K562 (cell line): ENCODE measurements around the gene HDAC9.

ENCODE experiments used
- E2F5 ChIP-seq: sonication (generic); formaldehyde crosslinking; IDR thresholded peaks from 2 replicates; pipeline ENCODE4 v1.8.0; 2022; ENCODE audit warnings: mild to moderate bottlenecking, missing genetic modification reagents
- ZNF224 ChIP-seq: sonication (generic); formaldehyde crosslinking; IDR thresholded peaks from 2 replicates; pipeline ENCODE4 v1.8.0; 2022; ENCODE audit warnings: mild to moderate bottlenecking, missing genetic modification reagents

GRCh38 chr7:18906901-18907300 is 411.4 kb downstream of the HDAC9 start:
- TF ChIP-seq E2F5 (CRISPR knock-in tag) (no peak), ZNF224 (no peak)
